DOHH2 (cell line): Measurements from ENCODE around the gene NFIB.

Experiments used
- CTCF ChIP-seq: fragments of 200-600 bp; sonication (generic); IDR thresholded peaks from one replicate; pipeline ENCODE4 v1.5.1; 2014; ENCODE audit warnings: antibody characterized with exemption, mild to moderate bottlenecking, low read depth, low read length; ENCODE audit not compliant: poor library complexity, severe bottlenecking
- EZH2phosphoT487 ChIP-seq: fragments of 200-600 bp; sonication (generic); IDR thresholded peaks from 2 replicates; pipeline ENCODE4 v1.6.1; 2017; ENCODE audit warnings: borderline replicate concordance, mild to moderate bottlenecking, antibody characterized with exemption, low read length, moderate library complexity, mixed read lengths

GRCh38 chr9:14180960-14181537 is 132.9 kb downstream of the NFIB start:
- no peak for TF ChIP-seq CTCF
- no peak for TF ChIP-seq EZH2phosphoT487
